HCEC 1CT (cell line): ENCODE results near the gene PTH1R.

Experiments used
- DNase-seq: peaks from one replicate; pipeline ENCODE4 v3.0.0-alpha.2; 2017

Gene PTH1R

GRCh38 chr3:46934072-46934471 lies 56.6 kb downstream of the PTH1R start:
- no peak for DNase-seq

DNA sequence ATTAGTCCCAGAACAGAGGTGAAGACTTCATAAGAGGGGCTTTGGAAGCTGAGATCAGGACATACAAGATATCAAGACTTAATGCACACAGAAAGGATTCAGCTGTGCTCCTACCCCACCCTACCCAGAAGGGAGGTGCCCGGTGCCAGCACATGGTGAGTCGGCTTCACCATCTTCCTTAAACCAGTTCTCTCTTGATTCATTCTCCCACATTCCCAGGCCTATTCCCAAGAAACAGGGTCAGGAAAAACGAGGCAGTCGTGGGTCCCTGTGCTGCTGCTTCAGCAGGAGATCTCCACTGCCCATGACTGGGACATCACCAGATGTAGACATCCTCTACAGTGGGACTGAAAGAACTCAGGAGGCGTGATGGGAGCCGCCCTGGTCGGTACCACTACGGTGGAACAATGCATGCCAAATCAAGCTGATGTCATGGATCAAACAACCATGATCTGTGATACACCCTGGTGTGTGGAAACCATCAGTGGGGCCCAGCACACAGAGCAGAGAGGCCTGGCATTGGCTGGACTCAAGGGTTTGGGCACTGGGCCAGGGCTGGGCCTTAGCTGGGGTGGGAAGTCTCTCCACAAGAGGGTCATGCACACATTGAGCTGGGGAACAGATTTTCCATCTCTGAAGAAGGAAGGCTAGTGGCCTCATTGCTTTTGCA lies 57.1 kb downstream of the PTH1R start:
- no peak for DNase-seq

GRCh38 chr3:46935168-46935858 lies 57.8 kb downstream of the PTH1R start:
- peak; percentile 95 for DNase-seq

- DNase-seq = no peak
These were observed 58.6 kb downstream of the PTH1R start for GRCh38 chr3:46935989-46936558.

DNA sequence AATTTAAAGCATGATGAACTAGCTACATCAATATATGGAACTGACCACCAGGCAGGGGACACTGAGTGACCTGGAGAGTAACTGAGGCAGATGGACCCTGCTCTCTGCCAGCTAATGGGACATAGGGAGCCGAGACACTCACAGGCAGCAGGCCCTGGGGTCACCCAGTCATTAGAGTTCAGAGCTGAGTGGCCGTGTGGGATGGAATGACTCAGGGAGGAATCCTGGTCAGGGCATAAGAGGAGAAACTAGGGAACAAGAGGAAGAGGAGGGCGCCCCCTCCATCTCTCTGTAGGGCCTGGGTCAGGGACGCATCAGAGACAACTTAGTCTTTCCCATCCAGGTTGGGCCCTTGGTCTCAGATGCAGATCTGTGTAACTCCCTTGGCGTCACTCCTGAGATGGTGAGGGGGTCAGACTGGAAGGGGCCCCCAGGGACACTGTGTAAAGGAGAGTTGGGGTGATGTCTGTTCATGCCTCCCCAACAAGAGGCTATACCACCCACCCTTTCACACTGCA lies 59.3 kb downstream of the PTH1R start:
- peak; percentile 56 for DNase-seq

DNA sequence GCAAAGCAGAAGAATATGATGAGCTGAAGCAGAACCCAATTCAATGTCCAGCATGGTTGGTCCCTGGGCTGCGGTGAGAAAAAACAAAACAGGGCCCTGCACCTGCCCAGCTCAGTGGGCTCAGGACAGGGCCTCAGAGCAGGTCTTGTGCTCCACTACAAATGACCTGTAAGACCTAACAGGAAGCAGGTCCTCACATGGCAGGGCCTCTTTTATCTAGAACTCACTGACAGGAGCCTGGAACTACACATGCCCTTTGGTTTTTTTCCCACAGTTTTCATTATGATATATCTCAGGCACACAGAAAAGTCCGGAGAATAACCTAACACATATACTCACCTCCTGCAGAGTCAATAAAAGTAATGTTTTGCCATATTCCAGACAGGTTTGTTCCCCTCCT lies 60.6 kb downstream of the PTH1R start:
- no peak for DNase-seq

DNA sequence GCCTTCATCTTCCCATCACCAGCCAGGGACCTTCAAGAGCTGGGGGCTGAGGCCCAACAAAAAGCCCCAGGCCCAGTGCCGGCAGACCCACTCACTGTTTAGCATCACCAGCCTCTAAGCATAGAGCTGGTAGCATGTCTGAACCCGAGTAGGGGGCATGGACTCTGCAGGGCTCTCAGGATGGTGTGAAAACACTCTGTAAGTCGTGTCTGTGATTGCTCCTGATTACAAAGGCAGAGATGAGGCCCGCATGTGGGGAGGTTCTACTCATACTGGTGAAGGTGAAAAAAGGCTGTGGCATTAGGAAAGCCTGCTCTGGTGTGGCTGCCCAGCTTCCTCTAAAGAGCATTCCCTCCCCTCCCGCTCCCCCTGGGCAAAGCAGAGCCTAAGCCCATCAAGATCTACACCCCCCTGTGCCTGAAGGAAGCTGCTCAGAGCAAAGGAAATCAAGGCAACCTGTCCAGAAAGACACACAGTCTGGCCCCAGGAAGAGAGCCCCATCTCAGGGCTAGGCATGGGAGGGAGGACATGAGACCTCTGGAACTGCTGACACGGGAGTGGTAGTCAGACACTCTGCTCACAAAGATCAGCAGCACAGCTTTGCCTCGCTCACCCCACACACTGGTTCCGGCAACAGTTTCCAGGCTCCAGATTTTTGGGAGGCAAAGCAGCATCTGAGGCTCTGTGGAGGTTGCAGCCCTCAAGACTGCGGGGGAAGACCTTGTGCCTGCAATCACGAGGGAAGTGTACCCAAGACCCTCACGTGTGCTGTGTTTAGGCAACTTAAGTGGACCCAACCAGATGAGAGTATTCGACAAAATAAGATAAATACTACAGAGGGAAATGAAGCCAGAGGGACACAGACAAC lies 62.3 kb downstream of the PTH1R start:
- no peak for DNase-seq

GRCh38 chr3:46942076-46942475 lies 64.6 kb downstream of the PTH1R start:
- DNase-seq = no peak

- no peak for DNase-seq
These were observed 65.1 kb downstream of the PTH1R start for GRCh38 chr3:46942481-46943236.

- DNase-seq = no peak
These were observed 66.0 kb downstream of the PTH1R start for GRCh38 chr3:46943237-46944187.

DNA sequence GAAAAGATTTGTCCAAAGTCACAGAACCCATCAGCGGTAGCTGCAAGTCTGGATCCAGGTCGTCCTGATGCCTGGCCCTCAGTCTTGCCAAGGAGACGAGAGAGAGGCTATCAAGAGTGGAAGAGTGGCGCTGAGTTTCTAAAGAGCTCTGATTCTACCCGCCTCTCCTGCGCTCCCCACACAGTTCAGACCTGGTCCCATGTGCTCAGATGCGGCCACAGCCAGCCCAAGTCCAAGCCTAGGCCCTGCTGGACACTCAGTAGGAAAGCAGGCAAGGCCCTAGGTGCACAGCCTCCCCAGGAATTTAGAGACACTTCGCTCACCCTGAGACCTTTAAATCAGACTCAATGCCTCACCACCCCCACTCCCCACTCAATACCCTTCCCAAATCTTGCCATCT lies 66.7 kb downstream of the PTH1R start:
- DNase-seq = no peak

GRCh38 chr3:46946416-46946815 lies 68.9 kb downstream of the PTH1R start:
- no peak for DNase-seq

- DNase-seq = no peak
These were observed 69.5 kb downstream of the PTH1R start for GRCh38 chr3:46946856-46947545.

- DNase-seq = no peak
These were observed 70.0 kb downstream of the PTH1R start for GRCh38 chr3:46947546-46947901.

DNA sequence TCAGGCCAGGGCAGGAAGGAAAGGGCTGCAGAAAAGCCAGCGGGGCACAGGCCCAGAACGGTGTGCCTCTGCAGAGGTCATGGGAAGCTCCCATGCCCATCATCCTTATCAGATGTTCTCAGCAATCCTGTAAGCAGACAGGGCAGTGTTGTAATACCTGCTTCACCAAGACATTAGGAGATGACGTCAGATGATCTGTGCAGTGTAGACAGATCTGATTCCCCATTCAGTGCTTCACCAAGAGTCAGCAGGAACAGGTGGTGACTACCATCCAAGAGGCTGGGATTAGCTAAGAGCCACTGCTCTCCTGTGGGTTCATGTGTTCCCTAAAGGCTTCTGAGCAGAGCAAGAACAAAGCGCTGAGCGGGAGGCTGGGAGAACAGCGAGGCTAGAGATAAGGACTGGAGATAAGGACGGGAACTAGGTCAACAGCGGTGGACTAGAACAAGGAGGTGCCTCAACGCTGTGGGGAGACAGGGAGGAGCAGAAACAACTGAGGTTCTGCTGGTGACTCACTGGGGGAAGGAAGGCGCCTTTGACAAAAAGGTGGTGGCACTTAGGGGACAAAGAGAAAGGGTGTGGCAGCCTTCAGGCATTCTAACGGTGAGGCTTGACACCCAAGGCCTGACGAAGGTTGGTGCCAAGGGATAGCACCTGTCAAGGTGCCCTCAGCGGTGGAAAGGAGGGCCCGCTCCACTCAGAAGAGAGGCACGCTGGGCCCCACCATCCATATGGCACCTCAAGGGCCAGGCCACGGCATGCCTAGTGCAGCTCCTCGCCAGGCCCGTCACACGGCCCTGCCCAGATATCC lies 70.7 kb downstream of the PTH1R start:
- no peak for DNase-seq

DNA sequence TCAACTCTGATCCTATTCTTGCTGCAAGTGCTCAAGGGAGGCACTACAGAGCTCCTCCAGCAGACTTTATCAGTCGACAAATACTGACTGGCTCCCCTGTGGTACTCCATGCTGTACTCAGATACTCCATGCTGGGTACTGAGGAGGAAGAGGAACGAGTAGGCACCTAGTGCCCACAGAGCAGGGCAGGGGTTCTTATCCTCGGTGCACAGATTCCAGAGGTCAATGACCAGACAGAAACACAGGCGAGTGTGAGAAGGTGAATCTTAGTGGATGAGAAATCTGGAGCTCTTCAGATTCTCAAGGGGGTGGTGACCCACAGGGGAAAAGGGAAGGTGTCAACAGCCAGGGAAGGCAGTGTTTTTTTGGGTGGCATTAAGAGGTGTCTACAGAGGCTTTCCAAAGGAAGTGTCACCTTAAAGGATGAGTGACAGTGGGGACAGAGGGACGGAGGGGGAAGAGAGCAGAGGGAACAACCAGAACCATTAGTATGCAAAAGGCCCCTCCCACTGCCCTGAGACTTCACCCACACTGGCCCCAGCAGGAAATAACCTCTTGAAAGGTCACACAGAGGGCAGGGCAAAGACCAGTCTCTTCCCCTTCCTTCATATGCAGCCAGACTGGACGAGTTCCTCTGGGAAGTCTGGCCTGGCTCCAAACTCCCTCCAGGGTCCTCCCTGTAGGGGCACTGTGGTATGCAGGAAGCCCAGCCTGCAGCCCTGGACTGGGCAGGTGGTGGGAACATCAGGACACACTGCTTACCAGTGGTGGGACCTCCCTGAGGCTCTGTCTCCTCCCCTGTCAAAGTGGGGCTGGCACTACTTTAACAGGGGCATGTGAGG lies 71.5 kb downstream of the PTH1R start:
- DNase-seq = no peak

DNA sequence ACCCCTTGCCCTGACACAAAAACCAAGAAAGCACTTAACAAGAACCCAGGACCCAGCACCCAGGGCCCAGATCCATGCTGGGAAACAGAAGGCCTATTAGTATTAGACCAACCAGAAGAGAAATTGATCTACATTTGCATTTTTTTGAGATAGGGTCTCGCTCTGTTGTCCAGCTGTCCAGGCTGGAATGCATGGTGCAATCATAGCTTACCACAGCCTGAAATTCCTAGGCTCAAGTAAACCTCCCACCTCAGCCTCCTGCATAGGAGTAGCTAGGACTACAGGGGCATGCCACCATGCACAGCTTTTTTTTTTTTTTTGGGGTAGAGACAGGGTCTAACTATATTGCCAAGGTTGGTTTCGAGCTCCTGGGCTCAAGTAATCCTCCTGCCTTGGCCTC lies 72.7 kb downstream of the PTH1R start:
- DNase-seq = no peak

DNA sequence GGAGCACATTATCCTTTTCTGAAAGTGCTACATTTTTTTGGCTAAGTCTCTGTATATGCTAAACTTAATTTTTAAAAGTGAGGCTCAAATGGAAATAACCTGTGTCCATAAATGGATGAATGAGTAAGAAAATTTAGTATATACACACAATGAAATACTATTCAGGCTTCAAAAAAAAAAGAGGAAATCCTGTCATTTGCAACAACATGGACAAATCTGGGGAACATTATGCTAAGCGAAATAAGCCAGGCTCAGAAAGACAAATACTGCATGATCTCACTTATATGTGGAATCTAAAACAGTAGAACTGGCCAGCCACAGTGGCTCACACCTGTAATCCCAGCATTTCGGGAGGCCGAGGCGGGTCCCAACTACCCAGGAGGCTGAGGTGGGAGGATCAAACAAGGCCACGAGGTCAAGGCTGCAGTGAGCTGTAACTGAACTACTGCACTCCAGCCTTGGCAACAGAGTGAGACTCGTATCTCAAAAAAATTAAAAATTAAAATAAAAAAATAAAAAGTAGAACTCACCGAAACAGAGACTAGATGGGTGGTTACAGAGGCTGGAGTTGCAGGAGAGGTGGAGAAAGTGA lies 73.2 kb downstream of the PTH1R start:
- DNase-seq = no peak
